ENCODE measurements around the gene MAML3. TPM values are rescaled to one million over a fixed set of nuclear protein-coding genes. Genes with fewer than 3 reads are reported as not detected.

MAML3 gene
- polyA plus RNA-seq, 2 donors = 3.7 to 3.8 TPM

DNA sequence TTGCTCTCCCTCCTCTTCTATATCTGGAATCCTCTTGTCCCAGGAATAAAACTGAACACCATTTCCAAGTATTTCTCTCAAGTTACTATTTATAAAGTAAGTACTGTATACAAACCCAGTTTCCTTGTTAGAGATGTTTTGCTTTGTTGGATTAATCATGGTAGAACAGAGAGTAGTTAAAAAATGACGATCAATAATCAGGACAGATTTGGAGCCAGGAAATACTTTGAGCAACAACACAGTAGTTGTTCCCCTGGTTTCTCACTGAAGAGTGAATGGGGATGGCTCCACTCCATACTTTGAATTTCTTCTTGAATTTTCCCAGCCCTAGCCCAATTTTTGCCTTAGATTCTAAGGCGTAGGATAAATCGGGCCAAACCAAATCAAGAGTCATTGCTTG is 467.0 kb downstream of the MAML3 start:
- H3K36me3 ChIP-seq (ENCODE audit: control insufficient read depth in 2 of 2, insufficient read depth in 2 of 2, low read length in 1 of 2) = peaks cover 0 to 5% of the 10 kb centered on the region in 2 donors
- no peak overlapping the region for H3K4me3 ChIP-seq (ENCODE audit: low read depth in 1 of 2, low read length in 2 of 2)
- WGBS, 2 donors = 74 to 85% methylated on average over 3 of the region's 3 CpGs
- no peak overlapping the region for H3K27ac ChIP-seq (ENCODE audit: low read depth in 2 of 2, low read length in 1 of 2)
- H3K27me3 ChIP-seq (ENCODE audit: control insufficient read depth in 1 of 2, insufficient read depth in 2 of 2, low read length in 2 of 2) = no peaks in the 10 kb centered on the region
- no peaks in the 10 kb centered on the region for H3K9me3 ChIP-seq (ENCODE audit: control insufficient read depth in 2 of 2, insufficient read depth in 1 of 2, low read depth in 1 of 2, low read length in 1 of 2)
- H3K4me1 ChIP-seq (ENCODE audit: control insufficient read depth in 2 of 2, insufficient read depth in 2 of 2, low read length in 1 of 2) = peaks cover 3 to 8% of the 10 kb centered on the region in 2 donors

DNA sequence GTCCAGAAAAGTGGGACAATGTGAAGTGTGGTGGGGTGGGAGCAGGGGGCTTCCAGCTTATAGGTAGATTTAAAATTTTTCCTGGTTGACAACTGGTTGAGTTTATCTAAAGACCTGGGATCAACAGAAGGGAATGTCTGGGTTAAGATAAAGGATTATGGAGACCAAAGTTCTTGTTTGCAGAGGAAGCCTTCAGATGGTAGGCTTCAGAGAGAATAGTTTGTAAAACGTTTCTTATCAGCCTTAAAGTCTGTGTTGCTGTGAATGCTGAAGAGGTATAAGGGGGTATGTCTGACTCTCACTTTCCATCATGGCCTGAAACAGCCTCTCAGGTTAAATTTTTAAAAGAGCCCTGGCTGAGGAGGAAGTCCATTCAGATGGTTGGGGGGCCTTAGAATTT is 467.9 kb downstream of the MAML3 start:
- Histone ChIP-seq H3K4me1 (ENCODE audit: control insufficient read depth in 2 of 2, insufficient read depth in 2 of 2, low read length in 1 of 2) (peaks cover 3 to 6% of the 10 kb centered on the region in 2 donors), H3K9me3 (ENCODE audit: control insufficient read depth in 2 of 2, insufficient read depth in 1 of 2, low read depth in 1 of 2, low read length in 1 of 2) (no peaks in the 10 kb centered on the region), H3K27ac (ENCODE audit: low read depth in 2 of 2, low read length in 1 of 2) (no peak overlapping the region), H3K27me3 (ENCODE audit: control insufficient read depth in 1 of 2, insufficient read depth in 2 of 2, low read length in 2 of 2) (no peaks in the 10 kb centered on the region), H3K4me3 (ENCODE audit: low read depth in 1 of 2, low read length in 2 of 2) (no peak overlapping the region), H3K36me3 (ENCODE audit: control insufficient read depth in 2 of 2, insufficient read depth in 2 of 2, low read length in 1 of 2) (peaks cover 0 to 5% of the 10 kb centered on the region in 2 donors)
- WGBS, 2 donors = 51 to 59% methylated on average over 1 of the region's 1 CpG

DNA sequence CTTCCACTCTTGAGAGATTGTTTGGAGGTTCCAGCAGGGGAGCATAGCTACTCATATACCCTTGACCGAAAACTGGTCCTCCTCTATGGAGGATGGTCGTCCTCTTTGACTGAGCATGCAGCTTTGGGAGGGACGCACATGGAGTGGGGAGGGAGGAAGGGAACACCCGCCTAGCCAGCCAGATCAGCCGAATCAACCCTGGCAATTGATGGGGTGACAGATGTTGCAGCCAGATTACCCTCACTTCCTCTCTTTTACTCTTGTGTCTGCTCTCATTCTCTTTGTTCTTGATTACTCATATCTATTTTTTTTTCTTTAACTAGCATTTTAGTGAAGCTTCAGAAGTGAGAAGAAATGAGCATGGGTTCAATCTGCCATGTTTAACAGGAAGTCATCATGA is 468.8 kb downstream of the MAML3 start:
- no peaks in the 10 kb centered on the region for H3K9me3 ChIP-seq (ENCODE audit: control insufficient read depth in 2 of 2, insufficient read depth in 1 of 2, low read depth in 1 of 2, low read length in 1 of 2)
- H3K27me3 ChIP-seq (ENCODE audit: control insufficient read depth in 1 of 2, insufficient read depth in 2 of 2, low read length in 2 of 2) = no peaks in the 10 kb centered on the region
- no peak overlapping the region for H3K27ac ChIP-seq (ENCODE audit: low read depth in 2 of 2, low read length in 1 of 2)
- peaks cover 3 to 6% of the 10 kb centered on the region in 2 donors for H3K4me1 ChIP-seq (ENCODE audit: control insufficient read depth in 2 of 2, insufficient read depth in 2 of 2, low read length in 1 of 2)
- H3K36me3 ChIP-seq (ENCODE audit: control insufficient read depth in 2 of 2, insufficient read depth in 2 of 2, low read length in 1 of 2) = peaks cover 3 to 5% of the 10 kb centered on the region in 2 donors
- WGBS, 2 donors = 86 to 93% methylated on average over 5 of the region's 5 CpGs
- H3K4me3 ChIP-seq (ENCODE audit: low read depth in 1 of 2, low read length in 2 of 2) = no peak overlapping the region

DNA sequence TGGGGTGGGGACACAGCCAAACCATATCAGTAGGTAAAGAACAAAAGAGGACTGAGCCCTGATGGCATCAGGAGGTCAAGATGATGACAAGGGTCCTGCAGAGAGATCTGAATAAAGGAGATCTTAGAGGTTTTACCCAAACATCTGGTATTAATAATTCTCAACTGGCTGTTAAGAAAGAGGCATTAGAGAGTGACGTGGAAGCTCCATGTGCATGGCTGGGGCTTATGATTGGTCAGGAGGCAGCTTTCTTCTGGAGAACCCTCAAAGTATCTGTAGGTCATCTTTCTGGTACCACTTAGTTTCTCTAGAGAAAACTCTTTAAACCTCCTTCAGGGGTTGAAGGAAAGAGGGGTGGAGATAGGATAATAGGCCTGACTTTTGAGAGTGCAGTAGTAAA is 469.6 kb downstream of the MAML3 start:
- 85 to 91% methylated on average over 1 of the region's 1 CpG for WGBS, 2 donors
- peaks cover 5% of the 10 kb centered on the region in 2 donors for H3K36me3 ChIP-seq (ENCODE audit: control insufficient read depth in 2 of 2, insufficient read depth in 2 of 2, low read length in 1 of 2)
- H3K4me3 ChIP-seq (ENCODE audit: low read depth in 1 of 2, low read length in 2 of 2) = no peak overlapping the region
- H3K4me1 ChIP-seq (ENCODE audit: control insufficient read depth in 2 of 2, insufficient read depth in 2 of 2, low read length in 1 of 2) = peaks cover 3 to 6% of the 10 kb centered on the region in 2 donors
- H3K27ac ChIP-seq (ENCODE audit: low read depth in 2 of 2, low read length in 1 of 2) = peak overlapping the region in 1 of 2 donors; percentile 27
- H3K9me3 ChIP-seq (ENCODE audit: control insufficient read depth in 2 of 2, insufficient read depth in 1 of 2, low read depth in 1 of 2, low read length in 1 of 2) = no peaks in the 10 kb centered on the region
- H3K27me3 ChIP-seq (ENCODE audit: control insufficient read depth in 1 of 2, insufficient read depth in 2 of 2, low read length in 2 of 2) = no peaks in the 10 kb centered on the region

DNA sequence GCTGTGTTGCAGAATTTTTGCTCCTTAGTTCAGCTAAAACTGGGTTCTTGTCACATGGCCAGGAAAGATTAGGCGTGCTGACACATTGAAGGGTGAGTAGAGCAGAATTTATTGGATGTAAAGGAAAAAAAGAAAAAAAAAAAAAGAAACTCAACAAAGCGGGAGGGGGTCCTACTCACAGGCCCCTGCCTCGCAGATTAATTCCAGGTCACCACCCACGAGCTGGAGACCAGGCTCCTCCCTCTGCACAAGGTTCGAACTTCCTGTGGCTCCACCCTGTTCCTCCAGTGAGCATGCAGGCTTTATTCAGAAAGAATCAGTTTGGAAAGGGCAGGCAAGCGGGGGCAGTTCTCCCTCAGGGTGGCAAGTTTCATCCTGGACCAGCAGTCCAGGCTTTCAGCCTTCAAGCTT is 471.2 kb downstream of the MAML3 start:
- Histone ChIP-seq H3K36me3 (ENCODE audit: control insufficient read depth in 2 of 2, insufficient read depth in 2 of 2, low read length in 1 of 2) (peaks cover 5% of the 10 kb centered on the region in 2 donors), H3K4me3 (ENCODE audit: low read depth in 1 of 2, low read length in 2 of 2) (no peak overlapping the region), H3K27ac (ENCODE audit: low read depth in 2 of 2, low read length in 1 of 2) (peak overlapping the region; percentile 82 to 87), H3K27me3 (ENCODE audit: control insufficient read depth in 1 of 2, insufficient read depth in 2 of 2, low read length in 2 of 2) (no peaks in the 10 kb centered on the region), H3K4me1 (ENCODE audit: control insufficient read depth in 2 of 2, insufficient read depth in 2 of 2, low read length in 1 of 2) (peaks cover 3 to 6% of the 10 kb centered on the region in 2 donors), H3K9me3 (ENCODE audit: control insufficient read depth in 2 of 2, insufficient read depth in 1 of 2, low read depth in 1 of 2, low read length in 1 of 2) (no peaks in the 10 kb centered on the region)
- WGBS, 2 donors = 23 to 33% methylated on average over 6 of the region's 6 CpGs

DNA sequence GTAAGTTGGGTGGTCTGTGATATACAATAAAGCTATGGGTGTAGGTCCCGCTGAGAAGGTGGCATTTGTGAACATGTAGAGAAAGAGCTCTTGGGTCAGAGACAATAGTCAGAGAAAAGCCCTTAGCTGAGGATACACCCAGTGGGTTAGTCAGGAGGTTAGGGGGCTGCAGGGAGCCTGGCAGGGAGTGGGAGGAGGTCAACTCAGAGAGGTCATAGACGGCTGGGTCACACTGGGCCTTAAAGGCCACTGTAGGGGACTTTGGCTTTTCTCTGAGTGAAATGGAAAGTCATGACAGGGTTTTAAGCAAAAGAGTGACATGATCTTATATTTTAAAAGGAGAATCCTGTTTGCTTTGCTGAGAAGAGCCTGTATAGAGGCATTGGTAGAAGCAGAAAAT is 471.7 kb downstream of the MAML3 start:
- peaks cover 5% of the 10 kb centered on the region in 2 donors for H3K36me3 ChIP-seq (ENCODE audit: control insufficient read depth in 2 of 2, insufficient read depth in 2 of 2, low read length in 1 of 2)
- H3K4me1 ChIP-seq (ENCODE audit: control insufficient read depth in 2 of 2, insufficient read depth in 2 of 2, low read length in 1 of 2) = peaks cover 3 to 6% of the 10 kb centered on the region in 2 donors
- no peak overlapping the region for H3K4me3 ChIP-seq (ENCODE audit: low read depth in 1 of 2, low read length in 2 of 2)
- 70 to 71% methylated on average over 2 of the region's 2 CpGs for WGBS, 2 donors
- H3K27me3 ChIP-seq (ENCODE audit: control insufficient read depth in 1 of 2, insufficient read depth in 2 of 2, low read length in 2 of 2) = no peaks in the 10 kb centered on the region
- peak overlapping the region; percentile 82 to 87 for H3K27ac ChIP-seq (ENCODE audit: low read depth in 2 of 2, low read length in 1 of 2)
- H3K9me3 ChIP-seq (ENCODE audit: control insufficient read depth in 2 of 2, insufficient read depth in 1 of 2, low read depth in 1 of 2, low read length in 1 of 2) = no peaks in the 10 kb centered on the region

DNA sequence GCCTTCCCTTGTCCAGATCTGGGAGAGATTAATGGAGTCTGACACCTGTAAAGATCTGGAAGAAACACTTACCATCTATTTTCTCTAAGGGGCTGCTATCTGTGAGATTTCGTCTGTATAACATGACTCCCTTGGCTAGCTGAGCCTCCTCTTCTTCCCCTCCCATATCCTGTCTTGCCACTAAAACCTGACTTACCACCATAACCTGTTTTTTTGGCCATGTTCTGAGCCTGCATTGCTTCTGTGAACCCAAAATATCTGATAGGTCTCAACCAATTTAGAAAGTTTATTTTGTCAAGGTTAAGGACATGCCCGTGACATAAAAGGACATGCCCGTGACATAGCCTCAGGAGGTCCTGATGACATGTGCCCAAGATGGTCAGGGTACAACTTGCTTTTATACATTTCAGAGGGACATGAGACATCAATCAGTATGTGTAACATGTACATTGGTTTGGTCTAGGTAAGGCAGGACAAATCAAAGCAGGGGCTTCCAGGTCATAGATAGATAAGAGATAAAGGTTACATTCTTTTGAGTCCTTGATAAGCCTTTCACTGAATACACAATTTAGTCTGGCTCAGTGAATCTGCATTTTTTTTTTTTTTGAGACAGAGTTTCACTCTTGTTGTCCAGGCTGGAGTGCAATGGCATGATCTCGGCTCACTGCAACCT is 476.9 kb downstream of the MAML3 start:
- H3K4me1 ChIP-seq (ENCODE audit: control insufficient read depth in 2 of 2, insufficient read depth in 2 of 2, low read length in 1 of 2) = peaks cover 0 to 4% of the 10 kb centered on the region in 2 donors
- no peaks in the 10 kb centered on the region for H3K9me3 ChIP-seq (ENCODE audit: control insufficient read depth in 2 of 2, insufficient read depth in 1 of 2, low read depth in 1 of 2, low read length in 1 of 2)
- H3K36me3 ChIP-seq (ENCODE audit: control insufficient read depth in 2 of 2, insufficient read depth in 2 of 2, low read length in 1 of 2) = peaks cover 0 to 5% of the 10 kb centered on the region in 2 donors
- H3K4me3 ChIP-seq (ENCODE audit: low read depth in 1 of 2, low read length in 2 of 2) = no peak overlapping the region
- H3K27ac ChIP-seq (ENCODE audit: low read depth in 2 of 2, low read length in 1 of 2) = peak overlapping the region; percentile 52 to 62
- H3K27me3 ChIP-seq (ENCODE audit: control insufficient read depth in 1 of 2, insufficient read depth in 2 of 2, low read length in 2 of 2) = no peaks in the 10 kb centered on the region
- WGBS, 2 donors = 64 to 77% methylated on average over 4 of the region's 4 CpGs

DNA sequence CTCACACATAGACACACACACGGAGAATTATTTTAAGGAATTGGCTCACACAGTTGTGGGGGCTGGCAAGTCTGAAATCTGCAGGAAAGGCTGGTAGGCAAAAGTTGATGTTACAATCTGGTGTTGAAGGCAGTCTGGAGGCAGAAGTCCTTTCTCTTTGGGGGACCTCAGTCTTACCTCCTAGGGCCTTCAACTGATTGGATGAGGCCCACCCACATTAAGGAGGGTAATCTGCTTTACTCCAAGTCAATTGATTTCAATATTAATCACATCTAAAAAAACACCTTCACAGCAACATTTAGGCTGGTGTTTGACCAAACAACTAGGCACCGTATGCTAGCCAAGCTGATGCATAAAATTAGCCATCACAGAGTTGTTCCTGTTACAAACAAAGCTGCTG is 477.6 kb downstream of the MAML3 start:
- peaks cover 0 to 5% of the 10 kb centered on the region in 2 donors for H3K36me3 ChIP-seq (ENCODE audit: control insufficient read depth in 2 of 2, insufficient read depth in 2 of 2, low read length in 1 of 2)
- H3K4me1 ChIP-seq (ENCODE audit: control insufficient read depth in 2 of 2, insufficient read depth in 2 of 2, low read length in 1 of 2) = peaks cover 0 to 4% of the 10 kb centered on the region in 2 donors
- no peak overlapping the region for H3K4me3 ChIP-seq (ENCODE audit: low read depth in 1 of 2, low read length in 2 of 2)
- no peaks in the 10 kb centered on the region for H3K27me3 ChIP-seq (ENCODE audit: control insufficient read depth in 1 of 2, insufficient read depth in 2 of 2, low read length in 2 of 2)
- whole genome bisulfite sequencing, 2 donors = 74 to 76% methylated on average over 2 of the region's 2 CpGs
- H3K27ac ChIP-seq (ENCODE audit: low read depth in 2 of 2, low read length in 1 of 2) = peak overlapping the region; percentile 2 to 67
- H3K9me3 ChIP-seq (ENCODE audit: control insufficient read depth in 2 of 2, insufficient read depth in 1 of 2, low read depth in 1 of 2, low read length in 1 of 2) = no peaks in the 10 kb centered on the region

DNA sequence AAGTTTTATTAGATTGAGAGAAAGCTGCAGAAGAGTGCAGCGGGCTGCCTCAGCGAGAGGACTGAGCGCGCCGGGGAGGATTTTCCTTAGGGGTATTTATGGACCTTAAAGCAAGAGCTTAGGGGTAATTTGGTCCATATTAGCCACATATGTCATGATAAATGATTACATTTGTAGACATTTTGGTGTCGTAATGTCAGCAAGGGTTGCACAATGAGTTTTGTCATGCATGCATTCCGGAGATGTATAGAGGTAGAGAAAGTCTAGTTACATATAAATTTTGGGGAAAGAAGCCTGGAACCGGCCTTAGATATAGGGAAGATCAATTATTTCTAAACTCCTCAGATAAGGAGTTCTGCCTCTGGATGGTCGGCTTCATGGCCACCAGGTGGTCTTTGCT is 478.3 kb downstream of the MAML3 start:
- Histone ChIP-seq H3K4me1 (ENCODE audit: control insufficient read depth in 2 of 2, insufficient read depth in 2 of 2, low read length in 1 of 2) (peaks cover 0 to 4% of the 10 kb centered on the region in 2 donors), H3K27ac (ENCODE audit: low read depth in 2 of 2, low read length in 1 of 2) (peak overlapping the region in 1 of 2 donors; percentile 18)

More for the DNA sequence above, 478.3 kb downstream of the MAML3 start:
- H3K27me3 ChIP-seq (ENCODE audit: control insufficient read depth in 1 of 2, insufficient read depth in 2 of 2, low read length in 2 of 2) = no peaks in the 10 kb centered on the region
- peaks cover 0 to 2% of the 10 kb centered on the region in 2 donors for H3K36me3 ChIP-seq (ENCODE audit: control insufficient read depth in 2 of 2, insufficient read depth in 2 of 2, low read length in 1 of 2)
- H3K9me3 ChIP-seq (ENCODE audit: control insufficient read depth in 2 of 2, insufficient read depth in 1 of 2, low read depth in 1 of 2, low read length in 1 of 2) = no peaks in the 10 kb centered on the region
- 85 to 91% methylated on average over 9 of the region's 9 CpGs for WGBS, 2 donors
- H3K4me3 ChIP-seq (ENCODE audit: low read depth in 1 of 2, low read length in 2 of 2) = no peak overlapping the region
